K562 (cell line): ENCODE measurements around the gene COA6. TPM values are rescaled to one million over a fixed set of nuclear protein-coding genes. Genes with fewer than 3 reads are reported as not detected.
A peak's percentile ranks its signal among the peaks of the same experiment; 100 is the strongest.

ENCODE experiments used
- BHLHE40 ChIP-seq: IDR thresholded peaks from 2 replicates; pipeline ENCODE4 v1.6.1; 2011; ENCODE audit warnings: low read length, improper control_type of control experiment
- CBFA2T3 ChIP-seq: fragments of 450-650 bp; IDR thresholded peaks from 2 replicates; pipeline ENCODE4 v1.6.1; 2017
- CEBPG ChIP-seq, 3 experiments: fragments of 200-800 bp in 1 of 3; sonication (Bioruptor generic) in 1 of 3; sonication (generic) in 1 of 3; formaldehyde crosslinking in 1 of 3; IDR thresholded peaks in 2 of 3; conservative IDR thresholded peaks in 1 of 3; 2 replicates each; pipeline versions ENCODE4 v1.6.1 to v1.8.0; 2016 to 2022; ENCODE audit warnings: missing compliant biosample characterization in 2 of 3, missing genetic modification characterization in 2 of 3, mild to moderate bottlenecking in 1 of 3, missing genetic modification reagents in 1 of 3
- CHD4 ChIP-seq: fragments of 200-600 bp; sonication (generic); IDR thresholded peaks from 3 replicates; pipeline ENCODE4 v1.6.1; 2012; ENCODE audit warnings: low read depth, mild to moderate bottlenecking, mixed read lengths, low read length, inconsistent platforms; ENCODE audit not compliant: insufficient read depth, insufficient replicate concordance, poor library complexity, severe bottlenecking
- FOXM1 ChIP-seq, 2 experiments: fragments of 450-650 bp in 1 of 2; sonication (generic) in 1 of 2; formaldehyde crosslinking in 1 of 2; IDR thresholded peaks; 2 replicates each; pipeline versions ENCODE4 v1.6.1 to v1.9.0; 2017 to 2022; ENCODE audit warnings: low read depth in 2 of 2, mild to moderate bottlenecking in 2 of 2, missing genetic modification reagents in 1 of 2, moderate library complexity in 1 of 2
- IFI16 ChIP-seq: fragments of 250-450 bp; sonication (Bioruptor Pico); IDR thresholded peaks from 2 replicates; pipeline ENCODE4 v2.1.2; 2022; ENCODE audit warnings: mild to moderate bottlenecking, inconsistent platforms
- KLF16 ChIP-seq: IDR thresholded peaks from 2 replicates; pipeline ENCODE4 v1.6.1; 2016; ENCODE audit warnings: antibody characterized with exemption
- MAFF ChIP-seq: IDR thresholded peaks from 2 replicates; pipeline ENCODE4 v1.6.1; 2012; ENCODE audit warnings: low read length, improper control_type of control experiment
- MEF2D ChIP-seq: conservative IDR thresholded peaks from 2 replicates; pipeline ENCODE4 v1.6.1; 2016; ENCODE audit warnings: low read depth, missing genetic modification characterization, missing compliant biosample characterization
- NCOA6 ChIP-seq: fragments of 450-650 bp; IDR thresholded peaks from 2 replicates; pipeline ENCODE4 v1.6.1; 2017; ENCODE audit warnings: mild to moderate bottlenecking
- POLR2AphosphoS5 ChIP-seq: IDR thresholded peaks from 2 replicates; pipeline ENCODE4 v1.6.1; 2011; ENCODE audit warnings: mild to moderate bottlenecking, low read depth, low read length, moderate library complexity; ENCODE audit not compliant: control insufficient read depth, insufficient read depth
- SIRT6 ChIP-seq: IDR thresholded peaks from one replicate; pipeline ENCODE4 v1.6.1; 2012; ENCODE audit warnings: low read depth, mild to moderate bottlenecking, control low read depth, inconsistent platforms, low read length, moderate library complexity
- TRIM28 ChIP-seq: fragments of 450-650 bp; IDR thresholded peaks from 2 replicates; pipeline ENCODE4 v1.6.1; 2017
- ZNF175 ChIP-seq: fragments of 200-800 bp; sonication (Bioruptor generic); IDR thresholded peaks from 2 replicates; pipeline ENCODE4 v1.6.1; 2016; ENCODE audit warnings: low read depth, mild to moderate bottlenecking, missing genetic modification characterization, missing compliant biosample characterization
- ZNF224 ChIP-seq: sonication (generic); formaldehyde crosslinking; IDR thresholded peaks from 2 replicates; pipeline ENCODE4 v1.8.0; 2022; ENCODE audit warnings: mild to moderate bottlenecking, missing genetic modification reagents
- ZNF77 ChIP-seq: fragments of 250-450 bp; sonication (Bioruptor Pico); IDR thresholded peaks from 2 replicates; pipeline ENCODE4 v1.5.0; 2020
- polyA plus RNA-seq, 8 experiments: library from polyadenylated mRNA; depleted of rRNA in 4 of 8; stranded (reverse) in 5 of 8; unstranded in 3 of 8; fragments of >200 nt; fragmentation: Nextera tagmentation in 2 of 8; fragmentation: Illumina TruSeq in 1 of 8; extraction: Ambion mirVana in 2 of 8; extraction: Trizol in 1 of 8; gene quantifications; 2 replicates each; pipeline versions ENCODE4 v1.2.1 to v1.2.3, GENCODE V29; 2011 to 2014; ENCODE audit warnings: inconsistent platforms in 1 of 8, missing spikeins in 1 of 8
- total RNA-seq, 7 experiments: library from RNA; depleted of rRNA in 6 of 7; stranded (reverse); fragments of >200 nt in 6 of 7; fragmentation: Illumina TruSeq in 2 of 7; extraction: Trizol in 2 of 7; gene quantifications; 2 replicates each; pipeline versions ENCODE4 v1.2.1 to v1.2.3, GENCODE V29; 2011 to 2021; ENCODE audit warnings: low replicate concordance in 1 of 7
- TF ChIP-seq, protein P1 (sequence below): fragments of 250-450 bp; sonication (Bioruptor Pico); IDR thresholded peaks from 2 replicates; pipeline ENCODE4 v1.8.0; 2021; ENCODE audit warnings: borderline replicate concordance, mild to moderate bottlenecking, moderate library complexity; ENCODE audit not compliant: poor library complexity, severe bottlenecking
- TF ChIP-seq, protein P2 (sequence below): fragments of 450-650 bp; formaldehyde crosslinking; IDR thresholded peaks from 2 replicates; pipeline ENCODE4 v1.4.0; 2022; ENCODE audit warnings: missing genetic modification characterization
- TF ChIP-seq, protein P3 (sequence below): fragments of 450-650 bp; IDR thresholded peaks from 2 replicates; pipeline ENCODE4 v1.6.1; 2016; ENCODE audit warnings: antibody characterized with exemption
- TF ChIP-seq, protein P4 (sequence below): sonication (generic); formaldehyde crosslinking; IDR thresholded peaks from 2 replicates; pipeline ENCODE4 v1.8.1; 2023; ENCODE audit warnings: mild to moderate bottlenecking, missing genetic modification reagents
- TF ChIP-seq, protein P5 (sequence below): fragments of 250-450 bp; sonication (Bioruptor Pico); IDR thresholded peaks from 2 replicates; pipeline ENCODE4 v1.8.0; 2022; ENCODE audit warnings: moderate library complexity, mild to moderate bottlenecking, inconsistent platforms

Gene COA6
- total and polyA plus RNA-seq, 9 of the 15 experiments (the other 6 are each of a cell fraction or from before 2014, with no cell fraction given), result 77.7 to 187 (median 134) TPM

DNA sequence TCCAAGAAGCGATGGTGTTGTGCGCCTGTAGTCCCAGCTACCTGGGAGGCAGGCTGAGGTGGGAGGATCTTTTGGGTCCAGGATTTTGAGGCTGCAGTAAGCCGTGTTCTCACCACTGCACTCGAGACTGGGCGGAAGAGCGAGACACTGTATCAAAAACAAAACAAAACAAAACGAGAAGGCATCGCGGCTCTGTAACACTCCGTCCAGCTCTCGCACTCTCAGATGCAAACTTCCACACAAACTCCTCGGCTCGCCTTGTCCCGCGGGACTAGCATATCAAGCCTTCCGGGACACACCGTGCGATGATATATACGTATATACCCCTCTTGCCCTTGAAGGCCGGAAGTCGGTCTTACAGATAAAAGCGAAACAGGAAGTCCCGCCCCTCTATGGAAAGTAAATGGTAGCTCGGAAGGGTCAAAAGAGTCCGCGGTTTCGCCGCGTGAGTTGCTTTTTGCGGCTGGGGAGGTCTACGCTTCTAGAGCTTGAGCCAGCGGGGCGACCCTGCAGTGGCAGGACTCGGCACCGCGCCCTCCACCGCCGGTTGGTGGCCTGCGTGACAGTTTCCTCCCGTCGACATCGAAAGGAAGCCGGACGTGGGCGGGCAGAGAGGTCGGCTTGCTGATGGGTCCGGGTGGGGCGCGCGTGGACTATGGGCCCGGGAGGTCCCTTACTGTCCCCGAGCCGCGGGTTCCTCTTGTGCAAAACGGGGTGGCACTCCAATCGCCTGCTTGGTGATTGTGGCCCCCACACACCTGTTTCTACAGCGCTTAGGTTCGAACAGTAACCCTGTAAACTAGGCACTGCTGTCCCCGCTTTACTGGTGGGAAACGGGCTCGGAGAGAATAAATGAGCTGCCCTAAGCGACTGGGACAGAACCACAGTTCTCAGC lies at the start of gene COA6 (continued):
- TF ChIP-seq, protein P1, sequence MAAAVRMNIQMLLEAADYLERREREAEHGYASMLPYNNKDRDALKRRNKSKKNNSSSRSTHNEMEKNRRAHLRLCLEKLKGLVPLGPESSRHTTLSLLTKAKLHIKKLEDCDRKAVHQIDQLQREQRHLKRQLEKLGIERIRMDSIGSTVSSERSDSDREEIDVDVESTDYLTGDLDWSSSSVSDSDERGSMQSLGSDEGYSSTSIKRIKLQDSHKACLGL (CRISPR knock-in tag), result no peak
- TF ChIP-seq MAFF (no peak), CEBPG (CRISPR knock-in tag; IDR thresholded peaks at IDR 0.05) (no peak), CEBPG (tag; conservative IDR thresholded peaks at IDR 0.05 in 1 of 2, IDR thresholded peaks at IDR 0.05 in 1 of 2) (no peak), SIRT6 (no peak), TRIM28 (peak; percentile 59; the same call in 1 of the 2 replicates), NCOA6 (no peak; the same call in 1 of the 2 replicates), KLF16 (peak; percentile 77; the same call in 1 of the 2 replicates), FOXM1 (IDR thresholded peaks at IDR 0.05; ENCODE audit: low read depth) (peak; percentile 70; the same call in 1 of the 2 replicates), FOXM1 (CRISPR knock-in tag; IDR thresholded peaks at IDR 0.05; ENCODE audit: low read depth) (peak; percentile 96; the same call in 1 of the 2 replicates), POLR2AphosphoS5 (peak; percentile 99), ZNF175 (peak; percentile 87), BHLHE40 (peak; percentile 89), ZNF77 (CRISPR knock-in tag) (no peak), CBFA2T3 (no peak), ZNF224 (no peak; the same call in 1 of the 2 replicates), CHD4 (no peak), IFI16 (CRISPR knock-in tag) (no peak), MEF2D (tag) (peak; percentile 60)
- TF ChIP-seq, protein P2, sequence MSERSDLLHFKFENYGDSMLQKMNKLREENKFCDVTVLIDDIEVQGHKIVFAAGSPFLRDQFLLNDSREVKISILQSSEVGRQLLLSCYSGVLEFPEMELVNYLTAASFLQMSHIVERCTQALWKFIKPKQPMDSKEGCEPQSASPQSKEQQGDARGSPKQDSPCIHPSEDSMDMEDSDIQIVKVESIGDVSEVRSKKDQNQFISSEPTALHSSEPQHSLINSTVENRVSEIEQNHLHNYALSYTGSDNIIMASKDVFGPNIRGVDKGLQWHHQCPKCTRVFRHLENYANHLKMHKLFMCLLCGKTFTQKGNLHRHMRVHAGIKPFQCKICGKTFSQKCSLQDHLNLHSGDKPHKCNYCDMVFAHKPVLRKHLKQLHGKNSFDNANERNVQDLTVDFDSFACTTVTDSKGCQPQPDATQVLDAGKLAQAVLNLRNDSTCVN (CRISPR knock-in tag), result peak; percentile 89
- TF ChIP-seq, protein P3, sequence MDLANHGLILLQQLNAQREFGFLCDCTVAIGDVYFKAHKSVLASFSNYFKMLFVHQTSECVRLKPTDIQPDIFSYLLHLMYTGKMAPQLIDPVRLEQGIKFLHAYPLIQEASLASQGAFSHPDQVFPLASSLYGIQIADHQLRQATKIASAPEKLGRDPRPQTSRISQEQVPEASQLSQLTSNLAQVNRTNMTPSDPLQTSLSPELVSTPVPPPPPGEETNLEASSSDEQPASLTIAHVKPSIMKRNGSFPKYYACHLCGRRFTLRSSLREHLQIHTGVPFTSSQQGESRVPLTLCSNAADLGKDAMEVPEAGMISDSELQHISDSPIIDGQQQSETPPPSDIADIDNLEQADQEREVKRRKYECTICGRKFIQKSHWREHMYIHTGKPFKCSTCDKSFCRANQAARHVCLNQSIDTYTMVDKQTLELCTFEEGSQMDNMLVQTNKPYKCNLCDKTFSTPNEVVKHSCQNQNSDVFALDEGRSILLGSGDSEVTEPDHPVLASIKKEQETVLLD, result peak; percentile 63; the same call in 1 of the 2 replicates
- TF ChIP-seq, protein P4, sequence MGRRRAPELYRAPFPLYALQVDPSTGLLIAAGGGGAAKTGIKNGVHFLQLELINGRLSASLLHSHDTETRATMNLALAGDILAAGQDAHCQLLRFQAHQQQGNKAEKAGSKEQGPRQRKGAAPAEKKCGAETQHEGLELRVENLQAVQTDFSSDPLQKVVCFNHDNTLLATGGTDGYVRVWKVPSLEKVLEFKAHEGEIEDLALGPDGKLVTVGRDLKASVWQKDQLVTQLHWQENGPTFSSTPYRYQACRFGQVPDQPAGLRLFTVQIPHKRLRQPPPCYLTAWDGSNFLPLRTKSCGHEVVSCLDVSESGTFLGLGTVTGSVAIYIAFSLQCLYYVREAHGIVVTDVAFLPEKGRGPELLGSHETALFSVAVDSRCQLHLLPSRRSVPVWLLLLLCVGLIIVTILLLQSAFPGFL (CRISPR knock-in tag), result no peak
- TF ChIP-seq, protein P5, sequence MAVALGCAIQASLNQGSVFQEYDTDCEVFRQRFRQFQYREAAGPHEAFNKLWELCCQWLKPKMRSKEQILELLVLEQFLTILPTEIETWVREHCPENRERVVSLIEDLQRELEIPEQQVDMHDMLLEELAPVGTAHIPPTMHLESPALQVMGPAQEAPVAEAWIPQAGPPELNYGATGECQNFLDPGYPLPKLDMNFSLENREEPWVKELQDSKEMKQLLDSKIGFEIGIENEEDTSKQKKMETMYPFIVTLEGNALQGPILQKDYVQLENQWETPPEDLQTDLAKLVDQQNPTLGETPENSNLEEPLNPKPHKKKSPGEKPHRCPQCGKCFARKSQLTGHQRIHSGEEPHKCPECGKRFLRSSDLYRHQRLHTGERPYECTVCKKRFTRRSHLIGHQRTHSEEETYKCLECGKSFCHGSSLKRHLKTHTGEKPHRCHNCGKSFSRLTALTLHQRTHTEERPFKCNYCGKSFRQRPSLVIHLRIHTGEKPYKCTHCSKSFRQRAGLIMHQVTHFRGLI (CRISPR knock-in tag), result no peak
